ENCODE data around the gene NTHL1. TPM values are rescaled to one million over a fixed set of nuclear protein-coding genes. Genes with fewer than 3 reads are reported as not detected.
A peak's percentile ranks its signal among the peaks of the same experiment; 100 is the strongest.

The NTHL1 gene
- total and polyA plus RNA-seq, 2 of the 13 experiments (the other 11 are each of a cell fraction or from before 2014, with no cell fraction given): 47.5 to 64.9 TPM

- TF ChIP-seq ZNF776 (CRISPR knock-in tag; IDR thresholded peaks at IDR 0.05) (no peak; the same call in 1 of the 2 replicates), ELF3 (CRISPR knock-in tag; IDR thresholded peaks at IDR 0.05) (peak; percentile 73; the same call in 1 of the 2 replicates), ZNF644 (CRISPR knock-in tag; IDR thresholded peaks at IDR 0.05; ENCODE audit: low read depth) (no peak), FLYWCH1 (CRISPR knock-in tag; IDR thresholded peaks at IDR 0.05) (no peak), ZFY (CRISPR knock-in tag; IDR thresholded peaks at IDR 0.05) (peak; percentile 38; the same call in 1 of the 2 replicates), HNF4G (IDR thresholded peaks at IDR 0.05; ENCODE audit: borderline replicate concordance, low read depth, low read length) (peak; percentile 56; the same call in 1 of the 2 replicates), HNF4G (CRISPR knock-in tag; IDR thresholded peaks at IDR 0.05; ENCODE audit: borderline replicate concordance, low read depth) (no peak; the same call in 1 of the 2 replicates), FIP1L1 (IDR thresholded peaks at IDR 0.05; ENCODE audit: borderline replicate concordance, insufficient read depth, low read depth, low read length) (no peak), ZZZ3 (CRISPR knock-in tag; IDR thresholded peaks at IDR 0.05; ENCODE audit: borderline replicate concordance) (no peak; the same call in 1 of the 2 replicates), ZNF205 (CRISPR knock-in tag; IDR thresholded peaks at IDR 0.05) (no peak; the same call in 1 of the 2 replicates), JUND (CRISPR knock-in tag; IDR thresholded peaks at IDR 0.05) (no peak), IRF2 (CRISPR knock-in tag; IDR thresholded peaks at IDR 0.05) (0 out of 2 replicates have a peak, but pooled peaks have one; percentile 52), ZBTB3 (CRISPR knock-in tag; IDR thresholded peaks at IDR 0.05; ENCODE audit: borderline replicate concordance, low read depth) (no peak; the same call in 1 of the 2 replicates), PHF20 (CRISPR knock-in tag; IDR thresholded peaks at IDR 0.05) (no peak), EEA1 (CRISPR knock-in tag; IDR thresholded peaks at IDR 0.05; ENCODE audit: borderline replicate concordance) (no peak), MAFF (IDR thresholded peaks at IDR 0.05; ENCODE audit: low read depth, low read length) (no peak), JDP2 (CRISPR knock-in tag; IDR thresholded peaks at IDR 0.05; ENCODE audit: borderline replicate concordance) (no peak), NR2C2 (CRISPR knock-in tag; IDR thresholded peaks at IDR 0.05; ENCODE audit: borderline replicate concordance) (peak; percentile 83), RFXAP (CRISPR knock-in tag; IDR thresholded peaks at IDR 0.05; ENCODE audit: borderline replicate concordance) (no peak)
- TF ChIP-seq, protein P1, sequence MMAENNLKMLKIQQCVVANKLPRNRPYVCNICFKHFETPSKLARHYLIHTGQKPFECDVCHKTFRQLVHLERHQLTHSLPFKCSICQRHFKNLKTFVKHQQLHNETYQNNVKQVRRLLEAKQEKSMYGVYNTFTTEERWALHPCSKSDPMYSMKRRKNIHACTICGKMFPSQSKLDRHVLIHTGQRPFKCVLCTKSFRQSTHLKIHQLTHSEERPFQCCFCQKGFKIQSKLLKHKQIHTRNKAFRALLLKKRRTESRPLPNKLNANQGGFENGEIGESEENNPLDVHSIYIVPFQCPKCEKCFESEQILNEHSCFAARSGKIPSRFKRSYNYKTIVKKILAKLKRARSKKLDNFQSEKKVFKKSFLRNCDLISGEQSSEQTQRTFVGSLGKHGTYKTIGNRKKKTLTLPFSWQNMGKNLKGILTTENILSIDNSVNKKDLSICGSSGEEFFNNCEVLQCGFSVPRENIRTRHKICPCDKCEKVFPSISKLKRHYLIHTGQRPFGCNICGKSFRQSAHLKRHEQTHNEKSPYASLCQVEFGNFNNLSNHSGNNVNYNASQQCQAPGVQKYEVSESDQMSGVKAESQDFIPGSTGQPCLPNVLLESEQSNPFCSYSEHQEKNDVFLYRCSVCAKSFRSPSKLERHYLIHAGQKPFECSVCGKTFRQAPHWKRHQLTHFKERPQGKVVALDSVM (CRISPR knock-in tag; IDR thresholded peaks at IDR 0.05): no peak; the same call in 1 of the 2 replicates
- TF ChIP-seq, protein P2, sequence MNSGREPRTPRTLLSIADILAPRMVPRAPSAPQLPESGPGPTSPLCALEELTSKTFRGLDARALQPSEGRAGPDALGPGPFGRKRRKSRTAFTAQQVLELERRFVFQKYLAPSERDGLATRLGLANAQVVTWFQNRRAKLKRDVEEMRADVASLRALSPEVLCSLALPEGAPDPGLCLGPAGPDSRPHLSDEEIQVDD (CRISPR knock-in tag; IDR thresholded peaks at IDR 0.05; ENCODE audit: borderline replicate concordance): no peak
Measured at GRCh38 chr16:2039274-2040031, 8.2 kb downstream of the NTHL1 start (continued).
